ENCODE measurements around the gene COX6B1. TPM values are rescaled to one million over a fixed set of nuclear protein-coding genes. Genes with fewer than 3 reads are reported as not detected.

Gene COX6B1
- total RNA-seq, 4 donors from 2014 or later = 422 to 625 (median 529) TPM

GRCh38 chr19:35644206-35644986, 3.7 kb upstream of the COX6B1 start:
- no peak for TF ChIP-seq CTCF (IDR thresholded peaks at IDR 0.05; ENCODE audit: low read depth)

- TF ChIP-seq CTCF (IDR thresholded peaks at IDR 0.05; ENCODE audit: low read depth) = no peak
These were observed 3.0 kb upstream of the COX6B1 start for GRCh38 chr19:35644987-35645679.

DNA sequence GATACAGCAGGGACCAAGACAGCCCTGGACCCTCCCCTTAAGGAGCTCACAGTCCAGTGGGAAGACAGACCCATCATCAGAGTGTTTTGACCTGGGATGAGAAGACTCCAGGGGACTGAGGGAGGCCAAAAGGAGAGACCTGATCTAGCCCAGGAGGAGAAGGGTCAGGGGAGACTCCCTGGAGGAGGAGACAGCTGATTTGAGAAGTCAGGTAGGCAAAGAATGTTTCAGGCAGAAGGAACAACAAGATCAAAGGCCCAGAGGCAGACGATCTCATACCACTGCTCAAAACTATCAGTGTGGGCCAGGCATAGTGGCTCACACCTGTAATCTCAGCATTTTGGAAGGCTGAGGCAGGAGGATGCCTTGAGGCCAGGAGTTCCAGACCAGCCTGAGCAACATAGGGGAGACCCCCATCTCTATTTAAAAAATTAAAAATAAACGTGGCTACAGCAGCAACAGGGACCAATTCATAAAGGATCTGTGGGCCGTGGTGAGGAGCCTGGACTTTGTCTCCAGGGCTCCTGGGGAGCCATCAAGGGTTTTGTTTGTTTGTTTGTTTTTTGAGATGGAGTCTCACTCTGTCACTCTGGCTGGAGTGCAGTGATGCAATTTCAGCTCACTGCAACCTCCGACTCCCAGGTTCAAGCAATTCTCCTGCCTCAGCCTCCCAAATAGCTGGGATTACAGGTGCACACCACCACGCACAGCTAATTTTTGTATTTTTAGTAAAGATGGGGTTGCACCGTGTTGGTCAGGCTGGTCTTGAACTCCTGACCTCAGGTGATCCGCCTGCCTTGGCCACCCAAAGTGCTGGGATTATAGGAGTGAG, 2.2 kb upstream of the COX6B1 start:
- no peak for TF ChIP-seq CTCF (IDR thresholded peaks at IDR 0.05; ENCODE audit: low read depth)

- no peak for TF ChIP-seq CTCF (IDR thresholded peaks at IDR 0.05; ENCODE audit: low read depth)
These were observed 2.5 kb downstream of the COX6B1 start for GRCh38 chr19:35650581-35650980.

GRCh38 chr19:35655600-35655999, 7.5 kb downstream of the COX6B1 start:
- TF ChIP-seq CTCF (IDR thresholded peaks at IDR 0.05; ENCODE audit: low read depth) = no peak

- no peak for TF ChIP-seq CTCF (IDR thresholded peaks at IDR 0.05; ENCODE audit: low read depth)
These were observed 8.6 kb downstream of the COX6B1 start for GRCh38 chr19:35656700-35657099.
